ENCODE measurements around the gene DKK3.

DKK3 gene

GRCh38 chr11:11988681-11989261, 19.7 kb downstream of the DKK3 start:
- Histone ChIP-seq H3K4me3 (ENCODE audit: insufficient read depth, low read length, poor library complexity, severe bottlenecking) (no peak overlapping the region), H3K4me2 (ENCODE audit: low read depth, low read length, poor library complexity, severe bottlenecking) (no peak overlapping the region), H3K9me2 (replicated peaks; ENCODE audit: insufficient read depth, low read length) (no peaks in the 10 kb centered on the region), H2AFZ (ENCODE audit: low read depth, low read length, severe bottlenecking) (no peak overlapping the region), H3K27me3 (ENCODE audit: low read length) (no peaks in the 10 kb centered on the region), H3K79me2 (ENCODE audit: insufficient read depth, low read length) (no peaks in the 10 kb centered on the region), H3F3A (ENCODE audit: insufficient read depth) (no peaks in the 10 kb centered on the region), H3K27ac (ENCODE audit: low read depth, low read length) (no peak overlapping the region), H3K9me3 (ENCODE audit: insufficient read depth, low read length) (no peaks in the 10 kb centered on the region), H3K9ac (ENCODE audit: low read length) (no peak overlapping the region), H3K36me3 (ENCODE audit: low read length) (no peaks in the 10 kb centered on the region), H4K20me1 (ENCODE audit: low read depth, low read length) (no peaks in the 10 kb centered on the region)
- TF ChIP-seq EZH2phosphoT487 (conservative IDR thresholded peaks at IDR 0.05; ENCODE audit: low read length), result no peak

- Histone ChIP-seq H3K4me2 (ENCODE audit: low read depth, low read length, poor library complexity, severe bottlenecking) (no peak overlapping the region), H3K27ac (ENCODE audit: low read depth, low read length) (no peak overlapping the region), H3K9ac (ENCODE audit: low read length) (no peak overlapping the region), H4K20me1 (ENCODE audit: low read depth, low read length) (no peaks in the 10 kb centered on the region), H2AFZ (ENCODE audit: low read depth, low read length, severe bottlenecking) (peak overlapping the region; percentile 16), H3K4me3 (ENCODE audit: insufficient read depth, low read length, poor library complexity, severe bottlenecking) (no peak overlapping the region), H3K9me3 (ENCODE audit: insufficient read depth, low read length) (no peaks in the 10 kb centered on the region), H3K36me3 (ENCODE audit: low read length) (no peaks in the 10 kb centered on the region), H3K79me2 (ENCODE audit: insufficient read depth, low read length) (no peaks in the 10 kb centered on the region), H3K27me3 (ENCODE audit: low read length) (no peaks in the 10 kb centered on the region), H3K9me2 (replicated peaks; ENCODE audit: insufficient read depth, low read length) (no peaks in the 10 kb centered on the region), H3F3A (ENCODE audit: insufficient read depth) (no peaks in the 10 kb centered on the region)
- TF ChIP-seq EZH2phosphoT487 (conservative IDR thresholded peaks at IDR 0.05; ENCODE audit: low read length) (no peak), CTCF (IDR thresholded peaks at IDR 0.05; ENCODE audit: insufficient read depth, low read length, poor library complexity, severe bottlenecking) (no peak)
Observed at GRCh38 chr11:11988099-11988651, 20.3 kb downstream of the DKK3 start.

GRCh38 chr11:11987503-11988022, 20.9 kb downstream of the DKK3 start:
- Histone ChIP-seq H3K9me3 (ENCODE audit: insufficient read depth, low read length) (no peaks in the 10 kb centered on the region), H3K79me2 (ENCODE audit: insufficient read depth, low read length) (no peaks in the 10 kb centered on the region), H3K27ac (ENCODE audit: low read depth, low read length) (no peak overlapping the region), H3K36me3 (ENCODE audit: low read length) (no peaks in the 10 kb centered on the region), H4K20me1 (ENCODE audit: low read depth, low read length) (no peaks in the 10 kb centered on the region), H3K27me3 (ENCODE audit: low read length) (no peaks in the 10 kb centered on the region), H3K9me2 (replicated peaks; ENCODE audit: insufficient read depth, low read length) (no peaks in the 10 kb centered on the region), H2AFZ (ENCODE audit: low read depth, low read length, severe bottlenecking) (peak overlapping the region; percentile 16), H3K4me3 (ENCODE audit: insufficient read depth, low read length, poor library complexity, severe bottlenecking) (no peak overlapping the region), H3K9ac (ENCODE audit: low read length) (no peak overlapping the region), H3F3A (ENCODE audit: insufficient read depth) (no peaks in the 10 kb centered on the region), H3K4me2 (ENCODE audit: low read depth, low read length, poor library complexity, severe bottlenecking) (no peak overlapping the region)
- TF ChIP-seq CTCF (IDR thresholded peaks at IDR 0.05; ENCODE audit: insufficient read depth, low read length, poor library complexity, severe bottlenecking) (peak; percentile 44), EZH2phosphoT487 (conservative IDR thresholded peaks at IDR 0.05; ENCODE audit: low read length) (no peak)
